Activated CD4-positive, alpha-beta T cell treated with anti-CD3 and anti-CD28 coated beads, Interleukin-2, amount 10 ng/mL, durations not matched to agents 7 days and 5 days (primary cell): ENCODE measurements around the gene AURKAIP1. TPM values are rescaled to one million over a fixed set of nuclear protein-coding genes. Genes with fewer than 3 reads are reported as not detected.

Experiments used
- CTCF ChIA-PET: fragments of 350-600 bp; sonication (Branson Sonifier 250); formaldehyde crosslinking; loops from one replicate; lab custom pipeline; 2021; ENCODE audit warnings: antibody characterized with exemption; lab: Charles Lee
- POLR2A ChIA-PET: fragments of 350-600 bp; sonication (Branson Sonifier 250); formaldehyde crosslinking; loops from one replicate; lab custom pipeline; 2021; ENCODE audit warnings: antibody characterized with exemption; lab: Charles Lee
- DNase-seq: peaks from one replicate; pipeline ENCODE4 v3.0.0-alpha.2; 2020
- H3K27ac Mint-ChIP-seq: one replicate; pipeline ENCODE4 v1.8.0; 2021; ENCODE audit warnings: mild to moderate bottlenecking, moderate library complexity, mixed read lengths
- H3K27me3 Mint-ChIP-seq: one replicate; pipeline ENCODE4 v1.8.0; 2021; ENCODE audit warnings: mixed read lengths
- H3K36me3 Mint-ChIP-seq: one replicate; pipeline ENCODE4 v1.8.0; 2021; ENCODE audit warnings: low read depth, mixed read lengths
- H3K4me1 Mint-ChIP-seq: one replicate; pipeline ENCODE4 v1.8.0; 2021; ENCODE audit warnings: mixed read lengths
- H3K4me3 Mint-ChIP-seq: one replicate; pipeline ENCODE4 v1.8.0; 2021; ENCODE audit warnings: mild to moderate bottlenecking, moderate library complexity, mixed read lengths
- H3K9me3 Mint-ChIP-seq: one replicate; pipeline ENCODE4 v1.8.0; 2021; ENCODE audit warnings: mixed read lengths
- total RNA-seq, 2 experiments: library from RNA; stranded (reverse); gene quantifications; one replicate each; pipeline ENCODE4 v1.2.3, GENCODE V29; 2021

AURKAIP1 gene
- total RNA-seq, 2 experiments from 2014 or later, result 101 to 125 TPM

DNA sequence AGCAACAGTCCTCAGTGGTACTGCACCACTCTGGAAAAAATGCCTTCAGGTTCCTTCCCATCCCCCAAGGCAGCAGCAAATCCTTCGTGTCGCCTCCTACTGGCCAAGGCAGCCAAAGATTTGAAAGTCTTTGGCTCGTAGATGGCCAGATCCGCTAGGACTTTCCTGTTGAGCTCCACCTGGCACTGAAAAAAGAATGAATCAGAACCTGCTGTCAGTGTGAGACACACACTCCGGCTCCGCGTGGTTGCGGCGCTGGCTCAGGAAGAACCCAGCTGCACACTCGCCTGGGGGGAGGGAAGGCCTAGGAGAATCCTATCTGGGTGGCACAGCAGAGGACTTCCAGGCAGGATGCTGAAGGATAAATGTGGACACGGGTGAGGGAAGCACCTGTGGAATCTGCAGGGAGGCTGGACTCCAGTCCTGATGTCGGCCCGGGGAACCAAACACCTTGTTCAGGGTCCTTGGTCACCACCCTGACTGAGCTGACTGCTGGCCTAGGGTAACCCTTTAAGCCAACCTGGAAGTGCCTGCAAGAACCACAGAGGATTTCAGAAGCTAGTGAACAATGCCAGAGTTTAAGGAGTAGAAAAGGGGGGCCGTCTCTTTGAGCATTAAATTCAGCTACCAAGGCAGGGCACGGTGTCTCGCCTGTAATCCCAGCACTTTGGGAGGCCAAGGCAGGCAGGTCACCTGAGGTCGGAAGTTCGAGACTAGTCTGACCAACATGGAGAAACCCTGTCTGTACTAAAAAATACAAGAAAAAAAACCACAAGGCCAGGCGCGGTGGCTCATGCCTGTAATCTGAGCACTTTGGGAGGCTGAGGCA is 27.3 kb upstream of the AURKAIP1 start:
- Mint-ChIP-seq H3K4me1 (peaks cover 60% of the 10 kb centered on the region), H3K36me3 (peaks cover 57% of the 10 kb centered on the region), H3K27ac (no peak overlapping the region), H3K9me3 (no peaks in the 10 kb centered on the region), H3K27me3 (no peaks in the 10 kb centered on the region), H3K4me3 (peak overlapping the region; percentile 80)
- CTCF ChIA-PET, result interaction anchor here (0.6 to 1.3 kb wide), 2 partner anchors 31 to 405 kb away, joined by 3 to 4 read pairs; no protein-coding TSS in a partner anchor
- POLR2A ChIA-PET, result no interaction called here
- peak; percentile 46 for DNase-seq

DNA sequence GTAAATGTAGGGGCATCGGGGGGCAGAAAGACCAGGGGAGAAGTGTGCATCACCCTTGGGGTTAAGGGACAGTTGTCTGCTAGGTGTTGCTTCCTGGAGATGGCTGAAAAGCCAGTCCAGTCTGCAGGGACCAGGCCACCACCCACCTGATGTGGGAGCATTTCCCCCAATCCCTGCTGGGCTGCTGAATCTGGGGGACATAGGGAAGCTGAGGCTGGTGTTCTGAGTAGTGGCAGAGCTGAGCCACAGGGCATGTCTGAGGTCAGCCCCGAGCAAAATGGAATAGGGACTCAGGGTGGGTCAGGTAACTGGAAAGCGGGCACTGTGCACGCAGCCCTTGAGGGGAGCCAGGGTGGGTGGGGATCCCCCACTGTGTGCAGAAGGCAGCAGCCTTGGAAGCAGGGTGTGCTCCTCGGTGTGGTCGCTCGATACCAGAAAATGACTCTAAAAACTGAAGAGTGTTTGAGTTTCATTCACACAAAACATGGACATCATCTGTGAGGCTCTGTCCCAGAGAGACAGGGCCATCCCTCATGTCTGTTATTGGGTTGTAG is 26.5 kb upstream of the AURKAIP1 start:
- peaks cover 61% of the 10 kb centered on the region for H3K4me1 Mint-ChIP-seq
- H3K27me3 Mint-ChIP-seq, result no peaks in the 10 kb centered on the region
- ChIA-PET CTCF (interaction anchor here (0.6 kb wide), 1 partner anchor 406 kb away, joined by 3 read pairs; no protein-coding TSS in a partner anchor), POLR2A (no interaction called here)
- H3K27ac Mint-ChIP-seq, result peak overlapping the region; percentile 74
- no peak for DNase-seq
- H3K4me3 Mint-ChIP-seq, result peak overlapping the region; percentile 80
- H3K36me3 Mint-ChIP-seq, result peaks cover 55% of the 10 kb centered on the region
- no peaks in the 10 kb centered on the region for H3K9me3 Mint-ChIP-seq

DNA sequence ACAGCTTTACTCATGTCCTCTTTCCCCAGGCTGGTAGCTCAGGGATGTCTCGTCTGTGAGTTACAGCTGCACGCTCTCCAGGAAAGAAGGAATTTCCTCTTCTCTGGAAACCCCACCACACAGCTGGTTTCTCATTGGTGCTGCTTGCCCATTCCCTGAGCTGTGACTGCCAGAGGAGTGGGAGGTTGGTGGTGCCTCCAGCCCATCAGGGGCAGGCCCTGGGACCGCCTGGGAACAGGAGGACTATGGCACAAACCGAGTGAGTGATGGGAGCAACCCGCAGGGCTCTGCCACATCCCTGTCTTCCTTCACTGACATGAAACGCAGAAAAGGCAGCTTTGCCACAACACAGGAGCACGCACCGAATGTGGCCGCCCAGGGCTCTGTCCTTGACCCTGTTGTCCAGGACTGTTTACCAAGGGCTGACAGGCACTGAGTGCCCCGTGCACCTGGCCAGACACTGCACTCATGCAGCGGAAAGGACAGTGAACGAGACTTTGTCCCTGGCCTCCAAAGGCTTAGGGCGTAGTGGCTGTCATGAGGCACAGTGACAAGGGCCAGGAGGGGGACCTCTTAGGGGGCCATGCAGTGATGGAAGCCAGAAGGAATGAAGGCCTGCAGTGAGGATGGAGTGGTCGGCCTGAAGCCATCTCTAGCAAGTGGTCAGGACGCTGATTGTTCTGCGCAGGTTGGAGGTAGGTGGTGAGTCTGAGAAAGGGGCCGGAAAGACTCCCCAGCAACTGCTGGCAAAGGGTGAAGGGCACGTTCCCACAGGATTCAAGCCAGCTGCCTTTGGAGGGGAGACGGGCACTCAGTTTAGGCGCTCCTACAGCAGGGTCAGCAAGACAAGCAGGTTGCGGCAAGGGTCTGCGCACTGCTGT is 25.8 kb upstream of the AURKAIP1 start:
- DNase-seq, result no peak
- H3K36me3 Mint-ChIP-seq, result peaks cover 52% of the 10 kb centered on the region
- CTCF ChIA-PET, result interaction anchor here (1.2 to 2.3 kb wide), 6 partner anchors 14 to 40 kb away, joined by 3 to 10 read pairs (median 6); partner anchors contain the start of gene AURKAIP1
- H3K4me3 Mint-ChIP-seq, result peak overlapping the region; percentile 80
- POLR2A ChIA-PET, result no interaction called here
- no peaks in the 10 kb centered on the region for H3K27me3 Mint-ChIP-seq
- H3K27ac Mint-ChIP-seq, result peak overlapping the region; percentile 91
- peaks cover 54% of the 10 kb centered on the region for H3K4me1 Mint-ChIP-seq
- no peaks in the 10 kb centered on the region for H3K9me3 Mint-ChIP-seq

GRCh38 chr1:1399872-1400575 is 25.0 kb upstream of the AURKAIP1 start:
- DNase-seq, result peak; percentile 26
- H3K4me3 Mint-ChIP-seq, result peak overlapping the region; percentile 80
- peak overlapping the region; percentile 91 for H3K27ac Mint-ChIP-seq
- ChIA-PET POLR2A (no interaction called here), CTCF (interaction anchor here (1.2 to 2.3 kb wide), 6 partner anchors 15 to 41 kb away, joined by 3 to 10 read pairs (median 6); partner anchors contain the start of gene AURKAIP1)
- H3K36me3 Mint-ChIP-seq, result peaks cover 53% of the 10 kb centered on the region
- peaks cover 53% of the 10 kb centered on the region for H3K4me1 Mint-ChIP-seq
- H3K9me3 Mint-ChIP-seq, result no peaks in the 10 kb centered on the region
- no peaks in the 10 kb centered on the region for H3K27me3 Mint-ChIP-seq

- no peaks in the 10 kb centered on the region for H3K27me3 Mint-ChIP-seq
- peaks cover 51% of the 10 kb centered on the region for H3K4me1 Mint-ChIP-seq
- no peaks in the 10 kb centered on the region for H3K9me3 Mint-ChIP-seq
- POLR2A ChIA-PET, result interaction anchor here (1.0 kb wide), 1 partner anchor 24 kb away, joined by 4 read pairs; the partner anchor contains the start of gene AURKAIP1
- H3K36me3 Mint-ChIP-seq, result peaks cover 56% of the 10 kb centered on the region
- CTCF ChIA-PET, result interaction anchor here (0.7 to 3.0 kb wide), 20 partner anchors 8 to 378 kb away, joined by 3 to 17 read pairs (median 4); partner anchors contain the start of genes AURKAIP1 and MRPL20
- peak; percentile 99 for DNase-seq
- peak within 1 kb of the TSS; percentile 91 for H3K27ac Mint-ChIP-seq
- peak within 1 kb of the TSS; percentile 80 for H3K4me3 Mint-ChIP-seq
These were observed 24.3 kb upstream of the AURKAIP1 start, which contains the start of gene CCNL2 for GRCh38 chr1:1399187-1399871. Gene CCNL2, minus strand, starts transcription at chr1:1399335. Its CDS starts 29 bp downstream, at chr1:1399306.

GRCh38 chr1:1398677-1399186 is 23.7 kb upstream of the AURKAIP1 start:
- POLR2A ChIA-PET, result interaction anchor here (1.0 kb wide), 1 partner anchor 24 kb away, joined by 4 read pairs; the partner anchor contains the start of gene AURKAIP1
- DNase-seq, result no peak
- no peaks in the 10 kb centered on the region for H3K9me3 Mint-ChIP-seq
- H3K36me3 Mint-ChIP-seq, result peaks cover 59% of the 10 kb centered on the region
- H3K27me3 Mint-ChIP-seq, result no peaks in the 10 kb centered on the region
- H3K4me1 Mint-ChIP-seq, result peaks cover 51% of the 10 kb centered on the region
- peak overlapping the region; percentile 80 for H3K4me3 Mint-ChIP-seq
- CTCF ChIA-PET, result interaction anchor here (0.7 to 3.0 kb wide), 17 partner anchors 8 to 378 kb away, joined by 3 to 17 read pairs (median 4); partner anchors contain the start of genes AURKAIP1 and MRPL20
- H3K27ac Mint-ChIP-seq, result peak overlapping the region; percentile 89

- CTCF ChIA-PET, result interaction anchor here (2.6 to 3.0 kb wide), 2 partner anchors 9 kb away, joined by 14 to 17 read pairs; partner anchors contain the start of gene MRPL20
- Mint-ChIP-seq H3K4me3 (peak overlapping the region; percentile 80), H3K27me3 (no peaks in the 10 kb centered on the region), H3K36me3 (peaks cover 58% of the 10 kb centered on the region), H3K9me3 (no peaks in the 10 kb centered on the region), H3K4me1 (peaks cover 46% of the 10 kb centered on the region), H3K27ac (peak overlapping the region; percentile 89)
- POLR2A ChIA-PET, result no interaction called here
- no peak for DNase-seq
These were observed 23.0 kb upstream of the AURKAIP1 start for GRCh38 chr1:1397839-1398523.

DNA sequence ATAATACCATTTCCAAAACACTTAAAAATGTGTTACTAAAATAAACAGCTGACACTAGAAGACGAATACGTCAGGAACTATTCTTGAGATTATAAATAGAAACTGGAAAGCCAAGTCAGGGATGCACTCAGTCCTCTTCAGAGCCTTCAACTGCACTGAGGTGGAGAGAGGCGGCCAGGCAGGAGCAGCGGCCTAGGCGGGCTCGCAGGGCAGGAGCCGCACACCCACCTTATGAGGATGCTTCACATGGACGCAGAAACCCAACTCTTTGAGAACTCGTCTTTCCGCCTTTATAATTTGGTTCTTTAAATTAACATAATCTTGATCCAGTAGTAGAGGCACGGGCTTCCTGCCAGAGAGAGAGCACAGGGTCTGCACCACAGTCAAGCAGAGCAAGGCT is 20.2 kb upstream of the AURKAIP1 start:
- Mint-ChIP-seq H3K36me3 (peaks cover 63% of the 10 kb centered on the region), H3K4me1 (peaks cover 25% of the 10 kb centered on the region), H3K27me3 (no peaks in the 10 kb centered on the region), H3K4me3 (no peak overlapping the region), H3K9me3 (no peaks in the 10 kb centered on the region), H3K27ac (no peak overlapping the region)
- no peak for DNase-seq
- ChIA-PET POLR2A (no interaction called here), CTCF (interaction anchor here (0.9 kb wide), 1 partner anchor 20 kb away, joined by 3 read pairs; the partner anchor contains the start of gene AURKAIP1)

GRCh38 chr1:1394116-1394515 is 19.1 kb upstream of the AURKAIP1 start:
- ChIA-PET POLR2A (no interaction called here), CTCF (no interaction called here)
- no peak overlapping the region for H3K27ac Mint-ChIP-seq
- DNase-seq, result no peak
- no peaks in the 10 kb centered on the region for H3K9me3 Mint-ChIP-seq
- no peak overlapping the region for H3K4me3 Mint-ChIP-seq
- peaks cover 19% of the 10 kb centered on the region for H3K4me1 Mint-ChIP-seq
- H3K27me3 Mint-ChIP-seq, result no peaks in the 10 kb centered on the region
- peaks cover 70% of the 10 kb centered on the region for H3K36me3 Mint-ChIP-seq

DNA sequence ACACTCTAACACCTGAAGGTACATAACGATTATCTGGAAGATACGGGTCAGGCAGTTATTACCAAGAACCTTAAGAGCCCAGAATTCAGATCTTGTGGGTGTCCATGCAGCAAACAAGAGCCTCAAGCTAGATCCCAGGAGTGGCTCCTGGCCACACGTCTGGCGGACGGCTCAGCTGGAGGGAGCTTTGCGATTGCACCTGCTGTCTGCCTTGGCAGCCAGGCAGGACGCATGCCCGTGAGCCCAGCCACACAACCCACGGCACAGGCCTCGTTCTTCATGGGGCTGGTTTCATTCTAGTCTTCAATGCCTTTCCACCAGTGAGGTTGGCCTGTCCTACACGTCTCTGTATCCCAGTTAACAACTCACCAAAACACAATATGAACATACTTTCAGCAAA is 18.4 kb upstream of the AURKAIP1 start:
- no peaks in the 10 kb centered on the region for H3K9me3 Mint-ChIP-seq
- CTCF ChIA-PET, result interaction anchor here (1.0 kb wide), 1 partner anchor 13 kb away, joined by 3 read pairs; no protein-coding TSS in a partner anchor
- DNase-seq, result no peak
- peaks cover 74% of the 10 kb centered on the region for H3K36me3 Mint-ChIP-seq
- peaks cover 19% of the 10 kb centered on the region for H3K4me1 Mint-ChIP-seq
- POLR2A ChIA-PET, result no interaction called here
- no peak overlapping the region for H3K4me3 Mint-ChIP-seq
- no peak overlapping the region for H3K27ac Mint-ChIP-seq
- H3K27me3 Mint-ChIP-seq, result no peaks in the 10 kb centered on the region
